ENCODE measurements around the gene SH2D3C. TPM values are rescaled to one million over a fixed set of nuclear protein-coding genes. Genes with fewer than 3 reads are reported as not detected.

The SH2D3C gene
- total and polyA plus RNA-seq, 9 donors, result 1.9 to 17.0 (median 4.6) TPM

DNA sequence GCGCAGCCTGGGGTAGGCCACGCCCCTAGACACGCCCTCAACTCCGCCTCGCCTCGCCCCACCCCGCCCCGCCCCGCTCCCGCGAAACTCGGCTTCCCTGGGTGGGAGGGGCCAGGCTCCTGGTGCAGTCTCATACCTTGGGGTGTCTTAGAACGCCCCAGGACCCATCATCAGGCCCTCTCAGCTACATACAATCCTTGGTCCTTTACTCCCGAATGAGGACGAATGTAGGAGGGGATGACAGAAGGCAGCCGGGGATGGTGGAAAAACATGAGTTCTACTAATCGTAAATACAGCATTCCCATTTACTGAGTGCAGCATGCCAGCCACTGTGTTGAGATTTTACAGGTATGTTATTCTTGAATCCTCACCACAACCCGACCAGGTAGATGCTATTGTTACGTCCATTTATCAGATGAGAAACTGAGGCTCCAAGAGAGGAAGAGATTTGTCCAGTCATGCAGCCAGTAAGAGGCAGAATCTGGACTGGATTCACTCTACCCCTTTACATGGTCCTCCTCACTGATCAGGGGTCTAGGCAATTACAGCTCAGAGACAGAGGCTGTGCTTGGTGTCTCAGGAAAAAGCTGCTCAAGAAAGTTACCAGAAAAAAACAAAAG, 6.8 kb downstream of the SH2D3C start:
- intact Hi-C loops (cut with DNase I), result no loop called here
- H3K9me3 ChIP-seq, result no peaks in the 10 kb centered on the region
- H3K27ac ChIP-seq, result peak overlapping the region in 1 of 2 donors; percentile 26
- peak overlapping the region; percentile 50 for H3K4me3 ChIP-seq
- peaks cover 7% of the 10 kb centered on the region for H3K4me1 ChIP-seq (ENCODE audit: insufficient read depth)
- 2 to 5% (median 2%) methylated on average over 17 to 19 of the region's 19 CpGs for WGBS, 3 donors
- no peak for DNase-seq
- H3K36me3 ChIP-seq, result no peaks in the 10 kb centered on the region
- no peak for TF ChIP-seq CTCF (IDR thresholded peaks at IDR 0.05)
- no peak for TF ChIP-seq POLR2A (IDR thresholded peaks at IDR 0.05)
- TF ChIP-seq EP300 (IDR thresholded peaks at IDR 0.05), result no peak
- no peaks in the 10 kb centered on the region for H3K27me3 ChIP-seq

DNA sequence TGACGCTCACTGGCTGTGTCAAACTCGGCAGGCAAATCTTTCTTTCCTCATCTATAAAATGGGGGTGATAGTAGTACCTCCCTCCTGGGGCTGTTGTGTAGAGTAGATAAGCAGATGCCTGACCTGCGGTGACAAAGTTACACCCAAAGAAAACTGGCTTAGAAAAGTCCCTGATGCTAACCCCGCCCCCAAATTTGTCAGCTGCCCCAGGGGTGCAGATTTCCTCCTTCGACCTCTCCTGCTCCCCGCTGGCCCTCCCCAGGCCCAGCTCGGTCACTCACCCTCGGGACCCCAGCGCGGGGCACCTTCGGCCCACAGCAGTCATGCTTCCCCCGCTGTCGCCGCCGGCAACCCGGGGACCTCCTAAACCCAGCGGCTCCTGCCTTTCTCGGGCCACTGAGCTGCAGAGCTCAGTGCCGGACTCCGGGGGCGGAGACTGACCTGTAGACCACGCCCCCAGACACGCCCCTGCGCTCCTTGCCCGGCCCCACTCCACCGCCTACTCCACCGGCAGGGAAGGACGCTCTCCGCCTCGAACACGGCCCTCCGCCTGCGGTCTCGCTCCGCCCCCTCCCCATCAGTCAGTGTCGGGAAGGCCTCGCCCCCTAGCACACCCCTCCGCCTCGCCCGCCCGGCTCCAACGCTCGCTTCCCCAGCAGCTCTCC, 7.4 kb downstream of the SH2D3C start:
- H3K4me1 ChIP-seq (ENCODE audit: insufficient read depth), result peaks cover 7% of the 10 kb centered on the region
- TF ChIP-seq POLR2A (IDR thresholded peaks at IDR 0.05) (no peak), EP300 (IDR thresholded peaks at IDR 0.05) (no peak), CTCF (IDR thresholded peaks at IDR 0.05) (no peak)
- H3K36me3 ChIP-seq, result no peaks in the 10 kb centered on the region
- peak overlapping the region in 1 of 2 donors; percentile 26 for H3K27ac ChIP-seq
- H3K9me3 ChIP-seq, result no peaks in the 10 kb centered on the region
- no peaks in the 10 kb centered on the region for H3K27me3 ChIP-seq
- WGBS, 3 donors, result 3 to 5% (median 4%) methylated on average over 40 to 43 of the region's 43 CpGs
- peak; percentile 99 for DNase-seq
- intact Hi-C loops (cut with DNase I), result no loop called here
- peak overlapping the region; percentile 50 for H3K4me3 ChIP-seq

- Histone ChIP-seq H3K9me3 (no peaks in the 10 kb centered on the region), H3K27ac (no peak overlapping the region), H3K4me3 (peak overlapping the region; percentile 50), H3K27me3 (no peaks in the 10 kb centered on the region), H3K36me3 (no peaks in the 10 kb centered on the region), H3K4me1 (ENCODE audit: insufficient read depth) (peaks cover 7% of the 10 kb centered on the region)
- peak in 1 of 5 donors; percentile 42 for DNase-seq
- no peak for TF ChIP-seq POLR2A (IDR thresholded peaks at IDR 0.05)
- TF ChIP-seq CTCF (IDR thresholded peaks at IDR 0.05), result no peak
- no peak for TF ChIP-seq EP300 (IDR thresholded peaks at IDR 0.05)
- 47 to 62% (median 50%) methylated on average over 3 of the region's 3 CpGs for WGBS, 3 donors
- intact Hi-C loops (cut with DNase I), result no loop called here
These were observed 7.9 kb downstream of the SH2D3C start for GRCh38 chr9:127770583-127770904.

DNA sequence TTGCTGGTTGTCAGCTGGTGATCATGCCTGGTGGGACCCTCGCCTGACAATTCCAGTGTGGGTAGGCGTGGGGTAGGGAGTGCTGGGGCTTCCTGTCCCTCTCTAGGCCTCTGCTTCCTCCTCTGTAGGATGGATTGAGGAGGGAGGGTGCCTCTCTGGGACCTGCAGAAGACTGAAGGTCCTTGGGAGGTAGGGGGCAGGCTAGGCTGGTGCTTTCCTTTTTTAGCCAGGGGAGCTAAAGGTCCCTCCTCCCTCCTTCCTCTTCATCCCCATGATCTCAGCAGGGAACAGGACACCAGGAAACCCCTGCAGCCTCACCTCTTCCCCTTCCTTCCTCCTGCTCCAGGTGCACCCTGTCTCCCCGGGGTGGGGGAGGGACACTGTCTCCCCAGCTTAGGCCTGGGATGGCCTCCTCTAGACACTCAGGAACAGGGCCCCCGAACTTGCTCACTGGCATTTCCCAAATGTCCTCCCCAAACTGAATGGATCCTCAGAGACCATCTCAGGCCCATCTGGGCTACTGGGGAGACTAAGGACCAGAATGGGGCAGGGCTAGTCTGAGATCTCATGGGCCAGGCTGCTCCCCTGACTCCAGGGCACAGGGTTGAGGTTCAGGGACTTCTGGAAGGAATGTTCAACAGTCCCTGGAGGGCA, 8.4 kb downstream of the SH2D3C start:
- 58 to 69% (median 65%) methylated on average over 4 of the region's 4 CpGs for WGBS, 3 donors
- H3K27me3 ChIP-seq, result no peaks in the 10 kb centered on the region

More for the DNA sequence above, 8.4 kb downstream of the SH2D3C start:
- Histone ChIP-seq H3K4me3 (no peak overlapping the region), H3K27ac (no peak overlapping the region), H3K9me3 (no peaks in the 10 kb centered on the region), H3K4me1 (ENCODE audit: insufficient read depth) (peaks cover 7% of the 10 kb centered on the region), H3K36me3 (no peaks in the 10 kb centered on the region)
- TF ChIP-seq CTCF (IDR thresholded peaks at IDR 0.05) (no peak), EP300 (IDR thresholded peaks at IDR 0.05) (no peak), POLR2A (IDR thresholded peaks at IDR 0.05) (no peak)
- intact Hi-C loops (cut with DNase I), result no loop called here
- DNase-seq, result peak in 1 of 5 donors; percentile 38
